Sigmoid colon (tissue), 4 donors: Measurements from ENCODE around the gene TMEM168.

Source experiments
- CTCF ChIP-seq, 4 experiments: fragments of 450-650 bp in 3 of 4; fragments of 200-600 bp in 1 of 4; IDR thresholded peaks; one replicate each; pipeline ENCODE4 v1.5.1; 2016 to 2019; ENCODE audit warnings: antibody characterized with exemption in 4 of 4, mild to moderate bottlenecking in 3 of 4, moderate library complexity in 2 of 4
- EP300 ChIP-seq, 4 donors: sonication (generic); formaldehyde crosslinking; IDR thresholded peaks; one replicate each; pipeline ENCODE4 v1.6.1; 2017; ENCODE audit warnings: antibody characterized with exemption in 4 of 4

GRCh38 chr7:112800486-112800885 is 10.3 kb upstream of the TMEM168 start:
- TF ChIP-seq CTCF (IDR thresholded peaks at IDR 0.05) = no peak
- no peak for TF ChIP-seq EP300 (IDR thresholded peaks at IDR 0.05)
